ENCODE measurements around the gene EFL1.

GRCh38 chr15:82136120-82136519 lies 126.4 kb downstream of the EFL1 start:
- no peak for TF ChIP-seq CTCF (conservative IDR thresholded peaks at IDR 0.05 in 1 of 2, IDR thresholded peaks at IDR 0.05 in 1 of 2; ENCODE audit: extremely low read depth in 1 of 2, insufficient read depth in 1 of 2, low read depth in 1 of 2, low read length in 2 of 2)
- no peak for TF ChIP-seq EZH2 (IDR thresholded peaks at IDR 0.05; ENCODE audit: borderline replicate concordance, low read length)

Measured in mammary epithelial cell (primary cell).